ENCODE measurements around the gene CACNA1F.

DNA sequence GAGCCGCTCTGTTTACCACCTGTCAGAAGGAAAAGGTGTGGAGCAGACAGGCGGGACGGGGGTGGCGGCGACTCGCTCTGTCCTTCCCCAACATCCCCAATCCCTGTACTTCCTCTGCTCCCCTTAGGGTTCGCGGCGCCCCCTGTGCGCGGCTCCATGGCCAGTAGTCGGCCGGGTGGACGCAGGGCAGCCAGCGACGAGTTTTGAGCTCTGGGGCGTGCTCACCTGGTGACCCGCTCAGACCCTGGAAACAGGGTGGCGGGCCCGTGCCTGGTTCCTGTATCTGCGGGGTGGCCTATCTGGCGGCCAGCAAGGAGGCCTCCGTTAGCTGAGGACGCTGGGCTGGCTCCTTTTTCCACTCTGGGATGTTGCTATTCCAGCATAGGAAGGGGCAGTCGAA, 75.9 kb downstream of the CACNA1F start:
- no peak for TF ChIP-seq EZH2phosphoT487 (IDR thresholded peaks at IDR 0.05; ENCODE audit: insufficient read depth, low read depth)
- no peak for TF ChIP-seq EZH2 (IDR thresholded peaks at IDR 0.05; ENCODE audit: insufficient read depth, poor library complexity, severe bottlenecking)

Data from GM23248 (cell line).